ENCODE results near the gene ARL8B. TPM values are rescaled to one million over a fixed set of nuclear protein-coding genes. Genes with fewer than 3 reads are reported as not detected.
A peak's percentile ranks its signal among the peaks of the same experiment; 100 is the strongest.

The ARL8B gene
- total and polyA plus RNA-seq, 2 experiments from 2014 or later = 47.2 to 72.9 TPM

- Histone ChIP-seq H3K4me3 (peak overlapping the region; percentile 76), H3K27ac (0 out of 2 replicates have a peak overlapping the region, but pooled peaks have one; percentile 8), H3K4me2 (ENCODE audit: unreplicated experiment) (peak overlapping the region; percentile 85), H3F3A (ENCODE audit: insufficient read depth) (peaks cover 16% of the 10 kb centered on the region), H3K27me3 (replicated peaks; ENCODE audit: insufficient read depth) (no peaks in the 10 kb centered on the region), H4K20me1 (ENCODE audit: insufficient read depth) (no peaks in the 10 kb centered on the region), H3K36me3 (ENCODE audit: low read depth) (no peaks in the 10 kb centered on the region), H3K79me2 (ENCODE audit: insufficient read depth) (peaks cover 37% of the 10 kb centered on the region), H2AFZ (no peak overlapping the region; the same call in 1 of the 2 replicates), H3K4me1 (ENCODE audit: insufficient read depth) (peaks cover 17% of the 10 kb centered on the region; the same call in 1 of the 2 replicates), H3K9me2 (ENCODE audit: insufficient read depth) (no peaks in the 10 kb centered on the region), H3K9ac (peak overlapping the region; percentile 88), H3K9me3 (ENCODE audit: low read depth) (no peaks in the 10 kb centered on the region)
- no peak for DNase-seq
- 71 to 77% methylated on average over 6 of the region's 6 CpGs for WGBS, 2 experiments (ENCODE audit: low coverage in 1 of 2, low lambda C conversion rate in 2 of 2, missing lambda C conversion rate in 2 of 2)
- TF ChIP-seq EZH2phosphoT487 (IDR thresholded peaks at IDR 0.05; ENCODE audit: insufficient read depth, low read depth) (no peak), EZH2 (IDR thresholded peaks at IDR 0.05; ENCODE audit: insufficient read depth, poor library complexity, severe bottlenecking) (no peak)
- in situ Hi-C loops (cut with MboI) = no loop called here
These were observed 64.2 kb downstream of the ARL8B start for GRCh38 chr3:5186089-5186857.

DNA sequence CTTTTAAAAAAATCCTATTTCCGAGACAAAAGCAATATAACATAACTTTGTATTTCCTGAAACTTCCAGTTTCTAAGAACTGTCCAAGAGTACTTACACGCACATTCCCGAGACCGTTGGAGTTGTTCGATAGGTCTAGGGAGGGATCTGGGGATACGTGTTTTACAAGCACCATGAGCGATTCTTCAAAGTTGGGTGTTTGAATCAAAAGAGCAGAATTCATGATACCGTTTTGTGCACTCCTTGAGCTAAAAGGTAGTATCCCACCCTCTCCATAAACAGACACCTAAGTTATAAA lies 64.7 kb downstream of the ARL8B start:
- Histone ChIP-seq H3K27ac (peak overlapping the region; percentile 68), H3K4me1 (ENCODE audit: insufficient read depth) (peaks cover 17% of the 10 kb centered on the region; the same call in 1 of the 2 replicates), H2AFZ (peak overlapping the region; percentile 79), H3K4me3 (peak overlapping the region; percentile 76), H3K9me2 (ENCODE audit: insufficient read depth) (no peaks in the 10 kb centered on the region), H3K4me2 (ENCODE audit: unreplicated experiment) (peak overlapping the region; percentile 85), H3K27me3 (replicated peaks; ENCODE audit: insufficient read depth) (no peaks in the 10 kb centered on the region), H3K9me3 (ENCODE audit: low read depth) (no peaks in the 10 kb centered on the region), H4K20me1 (ENCODE audit: insufficient read depth) (no peaks in the 10 kb centered on the region), H3F3A (ENCODE audit: insufficient read depth) (peaks cover 16% of the 10 kb centered on the region), H3K9ac (peak overlapping the region; percentile 88), H3K36me3 (ENCODE audit: low read depth) (no peaks in the 10 kb centered on the region), H3K79me2 (ENCODE audit: insufficient read depth) (peaks cover 42% of the 10 kb centered on the region)
- 3 to 6% methylated on average over 8 of the region's 8 CpGs for WGBS, 2 experiments (ENCODE audit: low coverage in 1 of 2, low lambda C conversion rate in 2 of 2, missing lambda C conversion rate in 2 of 2)
- in situ Hi-C loops (cut with MboI) = no loop called here
- DNase-seq = peak; percentile 74
- TF ChIP-seq EZH2 (IDR thresholded peaks at IDR 0.05; ENCODE audit: insufficient read depth, poor library complexity, severe bottlenecking) = no peak
- no peak for TF ChIP-seq EZH2phosphoT487 (IDR thresholded peaks at IDR 0.05; ENCODE audit: insufficient read depth, low read depth)

GRCh38 chr3:5187156-5187919 lies 65.2 kb downstream of the ARL8B start, which contains the start of gene EDEM1:
Gene EDEM1 (plus strand): TSS chr3:5187707. CDS start chr3:5187806, 99 bp downstream.
- Histone ChIP-seq H3K27me3 (replicated peaks; ENCODE audit: insufficient read depth) (no peaks in the 10 kb centered on the region), H3K4me2 (ENCODE audit: unreplicated experiment) (peak within 1 kb of the TSS; percentile 85), H3K9ac (peak within 1 kb of the TSS; percentile 91), H2AFZ (peak within 1 kb of the TSS; percentile 79), H3K79me2 (ENCODE audit: insufficient read depth) (peaks cover 48% of the 10 kb centered on the region), H3K4me3 (peak within 1 kb of the TSS; percentile 93), H3K36me3 (ENCODE audit: low read depth) (no peaks in the 10 kb centered on the region), H3F3A (ENCODE audit: insufficient read depth) (peaks cover 16% of the 10 kb centered on the region), H3K4me1 (ENCODE audit: insufficient read depth) (peaks cover 17% of the 10 kb centered on the region; the same call in 1 of the 2 replicates), H3K9me2 (ENCODE audit: insufficient read depth) (no peaks in the 10 kb centered on the region), H3K27ac (peak within 1 kb of the TSS; percentile 80), H3K9me3 (ENCODE audit: low read depth) (no peaks in the 10 kb centered on the region), H4K20me1 (ENCODE audit: insufficient read depth) (no peaks in the 10 kb centered on the region)
- no peak for TF ChIP-seq EZH2phosphoT487 (IDR thresholded peaks at IDR 0.05; ENCODE audit: insufficient read depth, low read depth)
- TF ChIP-seq EZH2 (IDR thresholded peaks at IDR 0.05; ENCODE audit: insufficient read depth, poor library complexity, severe bottlenecking) = no peak
- in situ Hi-C loops (cut with MboI) = no loop called here
- DNase-seq = peak; percentile 99
- WGBS, 2 experiments (ENCODE audit: low coverage in 1 of 2, low lambda C conversion rate in 2 of 2, missing lambda C conversion rate in 2 of 2) = 1% methylated on average over 59 to 76 of the region's 78 CpGs

GRCh38 chr3:5187920-5188418 lies 65.9 kb downstream of the ARL8B start:
- Histone ChIP-seq H3K4me1 (ENCODE audit: insufficient read depth) (peaks cover 17% of the 10 kb centered on the region; the same call in 1 of the 2 replicates), H4K20me1 (ENCODE audit: insufficient read depth) (no peaks in the 10 kb centered on the region), H3K4me2 (ENCODE audit: unreplicated experiment) (peak overlapping the region; percentile 80), H3K9ac (peak overlapping the region; percentile 91), H3K27ac (peak overlapping the region; percentile 80), H3K9me3 (ENCODE audit: low read depth) (no peaks in the 10 kb centered on the region), H3K36me3 (ENCODE audit: low read depth) (no peaks in the 10 kb centered on the region), H3K79me2 (ENCODE audit: insufficient read depth) (peaks cover 54% of the 10 kb centered on the region), H3F3A (ENCODE audit: insufficient read depth) (peaks cover 16% of the 10 kb centered on the region), H2AFZ (peak overlapping the region; percentile 79), H3K4me3 (peak overlapping the region; percentile 93), H3K27me3 (replicated peaks; ENCODE audit: insufficient read depth) (no peaks in the 10 kb centered on the region), H3K9me2 (ENCODE audit: insufficient read depth) (no peaks in the 10 kb centered on the region)
- TF ChIP-seq EZH2phosphoT487 (IDR thresholded peaks at IDR 0.05; ENCODE audit: insufficient read depth, low read depth) = no peak
- TF ChIP-seq EZH2 (IDR thresholded peaks at IDR 0.05; ENCODE audit: insufficient read depth, poor library complexity, severe bottlenecking) = no peak
- 1% methylated on average over 27 to 29 of the region's 66 CpGs for WGBS, 2 experiments (ENCODE audit: low coverage in 1 of 2, low lambda C conversion rate in 2 of 2, missing lambda C conversion rate in 2 of 2)
- in situ Hi-C loops (cut with MboI) = no loop called here
- DNase-seq = peak; percentile 76
